ENCODE results near the gene HMCN2. TPM values are rescaled to one million over a fixed set of nuclear protein-coding genes. Genes with fewer than 3 reads are reported as not detected.

Gene HMCN2
- total and polyA plus RNA-seq, 4 donors = 0.24 to 1.8 (median 0.29) TPM

DNA sequence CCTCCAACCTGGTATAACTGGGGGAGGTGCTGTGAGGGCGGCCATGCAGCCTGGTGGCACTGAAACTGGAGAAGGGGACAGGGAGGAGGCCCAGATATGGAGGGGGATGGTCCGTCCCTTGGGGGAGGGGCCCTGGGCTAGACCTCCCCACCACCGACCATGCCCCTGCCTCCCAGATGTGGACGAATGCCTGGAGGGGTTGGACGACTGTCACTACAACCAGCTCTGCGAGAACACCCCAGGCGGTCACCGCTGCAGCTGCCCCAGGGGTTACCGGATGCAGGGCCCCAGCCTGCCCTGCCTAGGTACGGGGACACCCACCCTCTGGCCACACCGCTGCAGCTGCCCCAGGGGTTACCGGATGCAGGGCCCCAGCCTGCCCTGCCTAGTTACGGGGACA, 163.8 kb downstream of the HMCN2 start (continued):
- TF ChIP-seq NR2F2 (IDR thresholded peaks at IDR 0.05) (no peak), FOXA1 (IDR thresholded peaks at IDR 0.05) (no peak), FOXA2 (IDR thresholded peaks at IDR 0.05) (no peak), GABPA (IDR thresholded peaks at IDR 0.05 in 1 of 2, conservative IDR thresholded peaks at IDR 0.05 in 1 of 2) (no peak)
- TF ChIP-seq, protein P1, sequence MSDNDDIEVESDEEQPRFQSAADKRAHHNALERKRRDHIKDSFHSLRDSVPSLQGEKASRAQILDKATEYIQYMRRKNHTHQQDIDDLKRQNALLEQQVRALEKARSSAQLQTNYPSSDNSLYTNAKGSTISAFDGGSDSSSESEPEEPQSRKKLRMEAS (IDR thresholded peaks at IDR 0.05) = no peak

DNA sequence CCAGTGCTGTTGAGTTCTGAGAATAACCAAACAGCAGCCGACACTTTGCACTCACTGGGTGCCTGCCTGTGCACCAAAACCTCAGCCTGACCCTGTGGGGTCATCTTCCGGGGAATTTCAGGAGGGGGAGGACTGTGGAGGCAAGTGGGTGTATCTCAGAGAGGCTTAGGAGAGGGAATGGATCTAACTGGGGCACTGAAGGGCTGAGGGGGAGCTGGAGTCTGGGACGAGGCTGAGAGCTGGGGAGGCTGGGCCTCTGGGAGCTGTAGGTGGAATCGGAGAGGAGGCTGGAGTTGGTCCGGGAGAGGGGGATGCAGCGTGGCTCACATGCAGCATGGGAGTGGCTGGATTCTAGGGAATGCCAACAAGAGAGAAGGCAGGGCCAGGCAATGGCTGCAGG, 164.3 kb downstream of the HMCN2 start:
- no peak overlapping the region for H3K9ac ChIP-seq (ENCODE audit: low read depth in 1 of 2, low read length in 2 of 2)
- TF ChIP-seq HNF4G (IDR thresholded peaks at IDR 0.05) (no peak), RAD21 (IDR thresholded peaks at IDR 0.05) (no peak), NR2F2 (IDR thresholded peaks at IDR 0.05) (no peak), YY1 (IDR thresholded peaks at IDR 0.05) (no peak), FOXA1 (IDR thresholded peaks at IDR 0.05) (no peak)
- TF ChIP-seq, protein P2, sequence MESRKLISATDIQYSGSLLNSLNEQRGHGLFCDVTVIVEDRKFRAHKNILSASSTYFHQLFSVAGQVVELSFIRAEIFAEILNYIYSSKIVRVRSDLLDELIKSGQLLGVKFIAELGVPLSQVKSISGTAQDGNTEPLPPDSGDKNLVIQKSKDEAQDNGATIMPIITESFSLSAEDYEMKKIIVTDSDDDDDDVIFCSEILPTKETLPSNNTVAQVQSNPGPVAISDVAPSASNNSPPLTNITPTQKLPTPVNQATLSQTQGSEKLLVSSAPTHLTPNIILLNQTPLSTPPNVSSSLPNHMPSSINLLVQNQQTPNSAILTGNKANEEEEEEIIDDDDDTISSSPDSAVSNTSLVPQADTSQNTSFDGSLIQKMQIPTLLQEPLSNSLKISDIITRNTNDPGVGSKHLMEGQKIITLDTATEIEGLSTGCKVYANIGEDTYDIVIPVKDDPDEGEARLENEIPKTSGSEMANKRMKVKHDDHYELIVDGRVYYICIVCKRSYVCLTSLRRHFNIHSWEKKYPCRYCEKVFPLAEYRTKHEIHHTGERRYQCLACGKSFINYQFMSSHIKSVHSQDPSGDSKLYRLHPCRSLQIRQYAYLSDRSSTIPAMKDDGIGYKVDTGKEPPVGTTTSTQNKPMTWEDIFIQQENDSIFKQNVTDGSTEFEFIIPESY (IDR thresholded peaks at IDR 0.05) = no peak
- TF ChIP-seq, protein P3, sequence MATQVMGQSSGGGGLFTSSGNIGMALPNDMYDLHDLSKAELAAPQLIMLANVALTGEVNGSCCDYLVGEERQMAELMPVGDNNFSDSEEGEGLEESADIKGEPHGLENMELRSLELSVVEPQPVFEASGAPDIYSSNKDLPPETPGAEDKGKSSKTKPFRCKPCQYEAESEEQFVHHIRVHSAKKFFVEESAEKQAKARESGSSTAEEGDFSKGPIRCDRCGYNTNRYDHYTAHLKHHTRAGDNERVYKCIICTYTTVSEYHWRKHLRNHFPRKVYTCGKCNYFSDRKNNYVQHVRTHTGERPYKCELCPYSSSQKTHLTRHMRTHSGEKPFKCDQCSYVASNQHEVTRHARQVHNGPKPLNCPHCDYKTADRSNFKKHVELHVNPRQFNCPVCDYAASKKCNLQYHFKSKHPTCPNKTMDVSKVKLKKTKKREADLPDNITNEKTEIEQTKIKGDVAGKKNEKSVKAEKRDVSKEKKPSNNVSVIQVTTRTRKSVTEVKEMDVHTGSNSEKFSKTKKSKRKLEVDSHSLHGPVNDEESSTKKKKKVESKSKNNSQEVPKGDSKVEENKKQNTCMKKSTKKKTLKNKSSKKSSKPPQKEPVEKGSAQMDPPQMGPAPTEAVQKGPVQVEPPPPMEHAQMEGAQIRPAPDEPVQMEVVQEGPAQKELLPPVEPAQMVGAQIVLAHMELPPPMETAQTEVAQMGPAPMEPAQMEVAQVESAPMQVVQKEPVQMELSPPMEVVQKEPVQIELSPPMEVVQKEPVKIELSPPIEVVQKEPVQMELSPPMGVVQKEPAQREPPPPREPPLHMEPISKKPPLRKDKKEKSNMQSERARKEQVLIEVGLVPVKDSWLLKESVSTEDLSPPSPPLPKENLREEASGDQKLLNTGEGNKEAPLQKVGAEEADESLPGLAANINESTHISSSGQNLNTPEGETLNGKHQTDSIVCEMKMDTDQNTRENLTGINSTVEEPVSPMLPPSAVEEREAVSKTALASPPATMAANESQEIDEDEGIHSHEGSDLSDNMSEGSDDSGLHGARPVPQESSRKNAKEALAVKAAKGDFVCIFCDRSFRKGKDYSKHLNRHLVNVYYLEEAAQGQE (IDR thresholded peaks at IDR 0.05) = no peak
- TF ChIP-seq, protein P1 (IDR thresholded peaks at IDR 0.05) = no peak
- no peak for DNase-seq (ENCODE audit: low spot score)
- H3K27ac ChIP-seq (ENCODE audit: low read depth in 1 of 2, low read length in 2 of 2) = no peak overlapping the region
- 88% methylated on average over 6 of the region's 6 CpGs for WGBS
- H3K27me3 ChIP-seq (ENCODE audit: control insufficient read depth in 4 of 4, insufficient read depth in 4 of 4, low read length in 3 of 4) = no peaks in the 10 kb centered on the region
- no peaks in the 10 kb centered on the region for H3K36me3 ChIP-seq (ENCODE audit: control insufficient read depth in 4 of 4, insufficient read depth in 3 of 4, low read depth in 1 of 4, low read length in 3 of 4)
- peaks cover 8 to 29% (median 18%) of the 10 kb centered on the region in 4 donors for H3K4me1 ChIP-seq (ENCODE audit: control insufficient read depth in 4 of 4, insufficient read depth in 4 of 4, low read length in 3 of 4)
- H3K4me3 ChIP-seq (ENCODE audit: low read depth in 1 of 3, low read length in 3 of 3) = no peak overlapping the region
- H3K9me3 ChIP-seq (ENCODE audit: control insufficient read depth in 4 of 4, low read length in 3 of 4) = no peaks in the 10 kb centered on the region

DNA sequence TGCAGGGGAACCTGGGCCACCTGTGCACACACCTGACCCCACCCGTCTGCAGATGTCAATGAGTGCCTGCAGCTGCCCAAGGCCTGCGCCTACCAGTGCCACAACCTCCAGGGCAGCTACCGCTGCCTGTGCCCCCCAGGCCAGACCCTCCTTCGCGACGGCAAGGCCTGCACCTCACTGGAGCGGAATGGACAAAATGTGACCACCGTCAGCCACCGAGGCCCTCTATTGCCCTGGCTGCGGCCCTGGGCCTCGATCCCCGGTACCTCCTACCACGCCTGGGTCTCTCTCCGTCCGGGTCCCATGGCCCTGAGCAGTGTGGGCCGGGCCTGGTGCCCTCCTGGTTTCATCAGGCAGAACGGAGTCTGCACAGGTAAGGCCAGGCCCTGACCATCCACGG, 164.7 kb downstream of the HMCN2 start:
- H3K27ac ChIP-seq (ENCODE audit: low read depth in 1 of 2, low read length in 2 of 2) = no peak overlapping the region
- H3K9me3 ChIP-seq (ENCODE audit: control insufficient read depth in 4 of 4, low read length in 3 of 4) = no peaks in the 10 kb centered on the region
- H3K4me1 ChIP-seq (ENCODE audit: control insufficient read depth in 4 of 4, insufficient read depth in 4 of 4, low read length in 3 of 4) = peaks cover 8 to 29% (median 18%) of the 10 kb centered on the region in 4 donors
- no peak overlapping the region for H3K4me3 ChIP-seq (ENCODE audit: low read depth in 1 of 3, low read length in 3 of 3)
- WGBS = 95% methylated on average over 18 of the region's 18 CpGs
- no peak for DNase-seq (ENCODE audit: low spot score)
- no peaks in the 10 kb centered on the region for H3K27me3 ChIP-seq (ENCODE audit: control insufficient read depth in 4 of 4, insufficient read depth in 4 of 4, low read length in 3 of 4)
- TF ChIP-seq YY1 (IDR thresholded peaks at IDR 0.05) = no peak
- TF ChIP-seq FOXA1 (IDR thresholded peaks at IDR 0.05) = no peak
- TF ChIP-seq RXRA (IDR thresholded peaks at IDR 0.05) = no peak
- no peak for TF ChIP-seq RAD21 (IDR thresholded peaks at IDR 0.05)
- no peak for TF ChIP-seq FOXA2 (IDR thresholded peaks at IDR 0.05)
- no peak for TF ChIP-seq NR2F2 (IDR thresholded peaks at IDR 0.05)
- TF ChIP-seq HNF4A (conservative IDR thresholded peaks at IDR 0.05) = no peak
- TF ChIP-seq TAF1 (conservative IDR thresholded peaks at IDR 0.05) = no peak
- TF ChIP-seq GABPA (IDR thresholded peaks at IDR 0.05 in 1 of 2, conservative IDR thresholded peaks at IDR 0.05 in 1 of 2) = no peak
- no peak overlapping the region for H3K9ac ChIP-seq (ENCODE audit: low read depth in 1 of 2, low read length in 2 of 2)
- no peaks in the 10 kb centered on the region for H3K36me3 ChIP-seq (ENCODE audit: control insufficient read depth in 4 of 4, insufficient read depth in 3 of 4, low read depth in 1 of 4, low read length in 3 of 4)

All from liver (tissue), 9 donors.